ENCODE results near the gene DUOXA1. TPM values are rescaled to one million over a fixed set of nuclear protein-coding genes. Genes with fewer than 3 reads are reported as not detected.

Gene DUOXA1
- total and polyA plus RNA-seq, 9 of the 15 experiments (the other 6 are each of a cell fraction or from before 2014, with no cell fraction given), result 0.17 to 0.74 (median 0.24) TPM; not detected in 6

- TF ChIP-seq TAF1 (IDR thresholded peaks at IDR 0.05; ENCODE audit: control insufficient read depth, extremely low read depth, insufficient read depth, low read length, severe bottlenecking) (peak; percentile 33), SMAD2 (IDR thresholded peaks at IDR 0.05; ENCODE audit: low read depth, low read length) (no peak), ZNF668 (CRISPR knock-in tag; IDR thresholded peaks at IDR 0.05) (no peak), ATF3 (IDR thresholded peaks at IDR 0.05) (no peak), ATF3 (CRISPR knock-in tag; conservative IDR thresholded peaks at IDR 0.05) (no peak), GATA2 (CRISPR knock-in tag; IDR thresholded peaks at IDR 0.05) (0 out of 2 replicates have a peak, but pooled peaks have one; percentile 46), ZKSCAN8 (CRISPR knock-in tag; IDR thresholded peaks at IDR 0.05) (no peak), CBFA2T3 (IDR thresholded peaks at IDR 0.05) (peak; percentile 84), MED1 (CRISPR knock-in tag; IDR thresholded peaks at IDR 0.05; ENCODE audit: borderline replicate concordance) (no peak), NKRF (IDR thresholded peaks at IDR 0.05; ENCODE audit: borderline replicate concordance) (no peak), ARID1B (IDR thresholded peaks at IDR 0.05) (peak; percentile 89), ZBTB2 (IDR thresholded peaks at IDR 0.05) (no peak), YY1 (IDR thresholded peaks at IDR 0.05; ENCODE audit: borderline replicate concordance in 1 of 3, control insufficient read depth in 1 of 3, extremely low read depth in 1 of 3, insufficient read depth in 3 of 3, insufficient read length in 1 of 3, insufficient replicate concordance in 2 of 3, low read depth in 1 of 3, low read length in 2 of 3) (peak in 1 of 3 experiments; percentile 16), MAX (CRISPR knock-in tag; IDR thresholded peaks at IDR 0.05) (no peak), ZNF79 (CRISPR knock-in tag; IDR thresholded peaks at IDR 0.05; ENCODE audit: low read depth) (no peak), STAG1 (CRISPR knock-in tag; IDR thresholded peaks at IDR 0.05; ENCODE audit: borderline replicate concordance) (no peak), ZNF3 (CRISPR knock-in tag; IDR thresholded peaks at IDR 0.05) (no peak), FOS (IDR thresholded peaks at IDR 0.05; ENCODE audit: extremely low read depth, insufficient read length) (no peak), ETV6 (IDR thresholded peaks at IDR 0.05; ENCODE audit: borderline replicate concordance in 1 of 2, low read depth in 2 of 2, low read length in 1 of 2) (no peak), ETV6 (CRISPR knock-in tag; IDR thresholded peaks at IDR 0.05; ENCODE audit: borderline replicate concordance) (no peak), SMARCA4 (IDR thresholded peaks at IDR 0.05) (peak; percentile 70), TFAP4 (CRISPR knock-in tag; IDR thresholded peaks at IDR 0.05; ENCODE audit: borderline replicate concordance) (peak; percentile 37; the same call in 1 of the 2 replicates)
Measured at GRCh38 chr15:45168751-45169551, 39.3 kb upstream of the DUOXA1 start (continued).
